ENCODE measurements around the gene EDAR. TPM values are rescaled to one million over a fixed set of nuclear protein-coding genes. Genes with fewer than 3 reads are reported as not detected.

Gene EDAR
- total RNA-seq, 1 experiment from 2014 or later: 0.15 TPM

GRCh38 chr2:108963057-108963456 is 26.0 kb downstream of the EDAR start:
- Histone ChIP-seq H3K4me2 (ENCODE audit: low read length) (no peak overlapping the region), H3K9me2 (ENCODE audit: insufficient read depth) (no peaks in the 10 kb centered on the region), H4K20me1 (ENCODE audit: insufficient read depth) (no peaks in the 10 kb centered on the region), H3K36me3 (ENCODE audit: control insufficient read depth in 1 of 2, insufficient read depth in 2 of 2, low read length in 2 of 2) (no peaks in the 10 kb centered on the region), H3K9ac (ENCODE audit: low read length) (no peak overlapping the region), H2AFZ (ENCODE audit: low read depth, low read length, poor library complexity, severe bottlenecking) (no peak overlapping the region), H3K79me2 (ENCODE audit: insufficient read depth, low read length) (no peaks in the 10 kb centered on the region), H3K4me1 (ENCODE audit: control insufficient read depth in 1 of 2, insufficient read depth in 2 of 2, low read length in 2 of 2) (peaks cover 28 to 41% of the 10 kb centered on the region in 2 experiments), H3K9me3 (ENCODE audit: control insufficient read depth in 1 of 2, insufficient read depth in 1 of 2, low read depth in 1 of 2, low read length in 2 of 2) (no peaks in the 10 kb centered on the region), H3K4me3 (replicated peaks in 1 of 2; ENCODE audit: low read depth in 1 of 2, low read length in 2 of 2) (no peak overlapping the region), H3K27me3 (ENCODE audit: insufficient read depth, low read length) (no peaks in the 10 kb centered on the region), H3K27ac (ENCODE audit: low read depth, low read length) (no peak overlapping the region)
- BruUV-seq (replicated peaks): no TSS peak
- ATAC-seq (no peak), DNase-seq (ENCODE audit: low read depth, low spot score) (no peak)
- TF ChIP-seq SIN3A (IDR thresholded peaks at IDR 0.05; ENCODE audit: low read depth) (no peak), ZNF274 (IDR thresholded peaks at IDR 0.05; ENCODE audit: low read depth, low read length) (no peak), ZFX (IDR thresholded peaks at IDR 0.05) (no peak), ELF1 (IDR thresholded peaks at IDR 0.05; ENCODE audit: borderline replicate concordance, low read depth) (no peak), CEBPB (IDR thresholded peaks at IDR 0.05; ENCODE audit: low read depth) (no peak), MAX (IDR thresholded peaks at IDR 0.05) (no peak), POLR2A (IDR thresholded peaks at IDR 0.05; ENCODE audit: borderline replicate concordance, extremely low read depth, insufficient read depth, insufficient read length) (no peak), FOSL1 (IDR thresholded peaks at IDR 0.05; ENCODE audit: low read depth) (no peak), TCF7L2 (IDR thresholded peaks at IDR 0.05; ENCODE audit: borderline replicate concordance, extremely low read depth, insufficient read depth, insufficient read length) (no peak), ZBTB33 (IDR thresholded peaks at IDR 0.05; ENCODE audit: extremely low read depth, insufficient replicate concordance, low read length) (no peak), RAD21 (IDR thresholded peaks at IDR 0.05; ENCODE audit: low read depth) (no peak), YY1 (IDR thresholded peaks at IDR 0.05; ENCODE audit: extremely low read depth, insufficient replicate concordance, low read depth, low read length) (no peak), SRF (IDR thresholded peaks at IDR 0.05; ENCODE audit: low read depth) (no peak), ATF3 (IDR thresholded peaks at IDR 0.05) (no peak), CBX3 (IDR thresholded peaks at IDR 0.05; ENCODE audit: low read depth) (no peak), EZH2phosphoT487 (IDR thresholded peaks at IDR 0.05; ENCODE audit: borderline replicate concordance) (no peak), EZH2 (IDR thresholded peaks at IDR 0.05) (no peak), REST (IDR thresholded peaks at IDR 0.05; ENCODE audit: low read depth) (no peak)
- RAD21 ChIA-PET (ENCODE audit: low non-redundant PET in 1 of 2, low total read pairs in 2 of 2, uncharacterized antibody in 2 of 2, unreplicated experiment in 2 of 2): no interaction called here
- intact Hi-C loops (cut with micrococcal nuclease): no loop called here
- POLR2A ChIA-PET: no interaction called here
- CTCF ChIA-PET: no interaction called here
